Inflammatory macrophage (primary cell): ENCODE results near the gene APOBEC3B.
"Not testable (repeated sequence)": the region's sequence is repeated elsewhere in the genome, so short reads cannot be mapped to it uniquely, and the experiment has no call there.

ENCODE experiments used
- DNase-seq, 2 donors: peaks; one replicate each; pipeline ENCODE4 v3.0.0-alpha.2; 2020 to 2022

Gene APOBEC3B

GRCh38 chr22:38951734-38952133 lies 30.4 kb upstream of the APOBEC3B start:
- DNase-seq: peak; percentile 87 to 89

GRCh38 chr22:38952281-38952993 lies 29.7 kb upstream of the APOBEC3B start:
- DNase-seq: peak; percentile 39 to 76

- no peak for DNase-seq
Observed at GRCh38 chr22:38953091-38953490, 29.1 kb upstream of the APOBEC3B start.

- peak; percentile 79 to 86 for DNase-seq
Observed at GRCh38 chr22:38953577-38954413, 28.4 kb upstream of the APOBEC3B start.

GRCh38 chr22:38954414-38955043 lies 27.6 kb upstream of the APOBEC3B start:
- no peak for DNase-seq

- no peak for DNase-seq
Observed at GRCh38 chr22:38955250-38955905, 26.8 kb upstream of the APOBEC3B start.

GRCh38 chr22:38955926-38956325 lies 26.2 kb upstream of the APOBEC3B start:
- peak in 1 of 2 donors; percentile 1 for DNase-seq

GRCh38 chr22:38956551-38956950 lies 25.6 kb upstream of the APOBEC3B start:
- DNase-seq: peak in 1 of 2 donors; percentile 1

GRCh38 chr22:38957046-38957770 lies 24.9 kb upstream of the APOBEC3B start, which contains the start of gene APOBEC3A:
Gene APOBEC3A, plus strand, starts transcription at chr22:38957609. Its CDS starts 83 bp downstream, at chr22:38957692.
- DNase-seq: peak; percentile 48 to 67

GRCh38 chr22:38957808-38958650 lies 24.1 kb upstream of the APOBEC3B start:
- peak in 1 of 2 donors; percentile 38 for DNase-seq

- not testable (repeated sequence) for DNase-seq
Observed at GRCh38 chr22:38958651-38958943, 23.6 kb upstream of the APOBEC3B start.

- peak in 1 of 2 donors; percentile 0 for DNase-seq
Observed at GRCh38 chr22:38959590-38959989, 22.6 kb upstream of the APOBEC3B start.

- DNase-seq: not testable (repeated sequence)
Observed at GRCh38 chr22:38960673-38961072, 21.5 kb upstream of the APOBEC3B start.

- DNase-seq: not testable (repeated sequence)
Observed at GRCh38 chr22:38963291-38963738, 18.8 kb upstream of the APOBEC3B start.

- no peak for DNase-seq
Observed at GRCh38 chr22:38963872-38964271, 18.3 kb upstream of the APOBEC3B start.

- DNase-seq: no peak
Observed at GRCh38 chr22:38964306-38964705, 17.8 kb upstream of the APOBEC3B start.

GRCh38 chr22:38964989-38965388 lies 17.2 kb upstream of the APOBEC3B start:
- DNase-seq: peak; percentile 41 to 47

- DNase-seq: no peak
Observed at GRCh38 chr22:38965614-38966379, 16.4 kb upstream of the APOBEC3B start.

GRCh38 chr22:38966380-38966702 lies 15.8 kb upstream of the APOBEC3B start:
- no peak for DNase-seq

- no peak for DNase-seq
Observed at GRCh38 chr22:38966942-38967341, 15.2 kb upstream of the APOBEC3B start.
